Activated CD4-positive, alpha-beta T cell treated with anti-CD3 and anti-CD28 coated beads for 36 hours (primary cell): ENCODE results near the gene CPNE1. TPM values are rescaled to one million over a fixed set of nuclear protein-coding genes. Genes with fewer than 3 reads are reported as not detected.
A peak's percentile ranks its signal among the peaks of the same experiment; 100 is the strongest.

Experiments
- ATAC-seq: fragments of 200-7000 bp; cut with Tn5 transposase; one replicate; pipeline ENCODE4 v1.10.0; 2021; ENCODE audit warnings: mild to moderate bottlenecking, moderate library complexity
- CTCF ChIA-PET: fragments of 350-600 bp; sonication (Branson Sonifier 250); formaldehyde crosslinking; loops from one replicate; lab custom pipeline; 2021; ENCODE audit warnings: antibody characterized with exemption; lab: Charles Lee
- POLR2A ChIA-PET: fragments of 350-600 bp; sonication (Branson Sonifier 250); formaldehyde crosslinking; loops from one replicate; lab custom pipeline; 2021; ENCODE audit warnings: antibody characterized with exemption, inconsistent platforms; lab: Charles Lee
- DNase-seq: peaks from one replicate; pipeline ENCODE4 v3.0.0-alpha.2; 2020
- H3K27ac Mint-ChIP-seq: one replicate; pipeline ENCODE4 v1.8.0; 2021; ENCODE audit warnings: mixed read lengths
- H3K27me3 Mint-ChIP-seq: one replicate; pipeline ENCODE4 v1.8.0; 2021; ENCODE audit warnings: mixed read lengths
- H3K36me3 Mint-ChIP-seq: one replicate; pipeline ENCODE4 v1.8.0; 2021; ENCODE audit warnings: low read depth, mixed read lengths
- H3K4me1 Mint-ChIP-seq: one replicate; pipeline ENCODE4 v1.8.0; 2021; ENCODE audit warnings: mixed read lengths
- H3K4me3 Mint-ChIP-seq: one replicate; pipeline ENCODE4 v1.8.0; 2021; ENCODE audit warnings: mild to moderate bottlenecking, moderate library complexity, mixed read lengths
- H3K9me3 Mint-ChIP-seq: one replicate; pipeline ENCODE4 v1.8.0; 2021; ENCODE audit warnings: low read depth, mixed read lengths
- intact Hi-C, 2 experiments: fragments of 100-400 bp; cut with DNase I in 1 of 2; cut with micrococcal nuclease in 1 of 2; formaldehyde crosslinking; loops; one replicate each; pipeline versions ENCODE4 v1.14.2 to v1.15.1; 2022 to 2024; cut with DNase I, micrococcal nuclease
- total RNA-seq, 2 experiments: library from RNA; stranded (reverse); gene quantifications; one replicate each; pipeline ENCODE4 v1.2.3, GENCODE V29; 2021

Gene CPNE1
- total RNA-seq, 2 experiments from 2014 or later: 249 to 258 TPM

- CTCF ChIA-PET: interaction anchor here (0.6 kb wide), 1 partner anchor 157 kb away, joined by 3 read pairs; no protein-coding TSS in a partner anchor
- DNase-seq (no peak), ATAC-seq (no peak)
- Mint-ChIP-seq H3K27ac (no peak overlapping the region), H3K4me1 (peaks cover 9% of the 10 kb centered on the region), H3K36me3 (no peaks in the 10 kb centered on the region), H3K9me3 (no peaks in the 10 kb centered on the region), H3K4me3 (no peak overlapping the region), H3K27me3 (no peaks in the 10 kb centered on the region)
- POLR2A ChIA-PET: no interaction called here
- intact Hi-C loops: no loop called here
These were observed 53.8 kb downstream of the CPNE1 start for GRCh38 chr20:35610833-35611427.

- Mint-ChIP-seq H3K27ac (no peak overlapping the region), H3K4me3 (no peak overlapping the region), H3K9me3 (no peaks in the 10 kb centered on the region), H3K27me3 (peaks cover 7% of the 10 kb centered on the region), H3K36me3 (no peaks in the 10 kb centered on the region), H3K4me1 (no peaks in the 10 kb centered on the region)
- ATAC-seq (peak; percentile 15), DNase-seq (no peak)
- intact Hi-C loops: no loop called here
- CTCF ChIA-PET: interaction anchor here (0.6 to 0.7 kb wide), 2 partner anchors 78 to 1129 kb away, joined by 3 to 4 read pairs; no protein-coding TSS in a partner anchor
- POLR2A ChIA-PET: interaction anchor here (1.4 kb wide), 1 partner anchor 56 kb away, joined by 5 read pairs; no protein-coding TSS in a partner anchor
These were observed 57.5 kb downstream of the CPNE1 start for GRCh38 chr20:35607003-35607735.

GRCh38 chr20:35606127-35606526 is 58.6 kb downstream of the CPNE1 start:
- peaks cover 10% of the 10 kb centered on the region for H3K27me3 Mint-ChIP-seq
- no peaks in the 10 kb centered on the region for H3K9me3 Mint-ChIP-seq
- intact Hi-C loops: no loop called here
- ChIA-PET POLR2A (no interaction called here), CTCF (interaction anchor here (0.7 to 1.2 kb wide), 2 partner anchors 14 to 79 kb away, joined by 4 read pairs; no protein-coding TSS in a partner anchor)
- no peaks in the 10 kb centered on the region for H3K36me3 Mint-ChIP-seq
- no peak overlapping the region for H3K27ac Mint-ChIP-seq
- DNase-seq (no peak), ATAC-seq (no peak)
- peaks cover 4% of the 10 kb centered on the region for H3K4me1 Mint-ChIP-seq
- no peak overlapping the region for H3K4me3 Mint-ChIP-seq

GRCh38 chr20:35604449-35604747 is 60.3 kb downstream of the CPNE1 start:
- peaks cover 5% of the 10 kb centered on the region for H3K4me1 Mint-ChIP-seq
- CTCF ChIA-PET: interaction anchor here (1.0 to 1.6 kb wide), 5 partner anchors 11 to 140 kb away, joined by 4 to 6 read pairs (median 4); partner anchors contain the start of gene SPAG4
- H3K9me3 Mint-ChIP-seq: no peaks in the 10 kb centered on the region
- POLR2A ChIA-PET: interaction anchor here (0.9 kb wide), 1 partner anchor 350 kb away, joined by 8 read pairs; the partner anchor contains the start of gene SCAND1
- H3K27ac Mint-ChIP-seq: no peak overlapping the region
- H3K4me3 Mint-ChIP-seq: no peak overlapping the region
- DNase-seq: peak; percentile 38
- ATAC-seq: no peak
- H3K36me3 Mint-ChIP-seq: no peaks in the 10 kb centered on the region
- intact Hi-C loops: loop anchor here (5.0 kb wide), 3 partner anchors 58 to 142 kb away; partner anchors contain the start of genes CPNE1 (in 1 of the 2), NFS1 (in 1 of the 2), RBM12 (in 1 of the 2) and ROMO1 (in 1 of the 2)
- peaks cover 17% of the 10 kb centered on the region for H3K27me3 Mint-ChIP-seq

DNA sequence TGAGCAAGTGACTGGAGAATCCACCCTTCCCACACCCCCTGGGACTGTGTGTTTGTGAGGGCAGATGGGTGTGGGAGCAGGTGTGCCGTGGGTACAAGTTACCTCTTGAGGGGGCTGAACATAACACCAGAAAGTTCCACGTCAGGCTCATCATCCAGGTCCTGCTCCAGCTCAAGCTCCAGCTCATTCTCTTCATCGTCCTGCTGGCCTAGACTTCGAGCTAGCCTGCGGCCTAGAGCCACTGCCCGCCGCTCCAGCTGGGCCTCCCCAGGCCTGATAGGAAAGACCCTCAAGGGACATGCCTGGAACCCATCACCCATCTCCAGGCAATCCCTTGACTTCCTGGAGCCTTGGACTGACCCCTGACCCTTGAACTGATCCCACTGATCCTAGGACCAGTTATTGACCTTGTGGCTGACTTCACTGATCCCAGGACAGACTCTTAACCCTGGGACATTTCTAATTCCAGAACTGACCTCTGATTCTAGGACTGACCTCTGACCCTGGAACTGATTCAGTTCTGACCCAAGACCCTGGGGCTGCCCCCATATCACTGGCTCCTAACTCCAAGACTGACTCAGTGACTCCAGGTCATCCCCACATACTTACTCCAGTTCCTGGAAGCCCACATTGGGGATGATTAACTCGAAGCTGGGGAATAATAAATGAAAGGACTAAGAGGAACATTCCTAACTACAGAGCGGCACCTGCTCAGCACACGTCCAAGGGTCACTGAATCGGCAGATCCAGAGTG is 60.8 kb downstream of the CPNE1 start:
- intact Hi-C loops: loop anchor here (5.0 kb wide), 3 partner anchors 58 to 142 kb away; partner anchors contain the start of genes CPNE1 (in 1 of the 2), NFS1 (in 1 of the 2), RBM12 (in 1 of the 2) and ROMO1 (in 1 of the 2)
- Mint-ChIP-seq H3K4me3 (no peak overlapping the region), H3K27me3 (peaks cover 20% of the 10 kb centered on the region), H3K27ac (no peak overlapping the region), H3K9me3 (no peaks in the 10 kb centered on the region), H3K36me3 (no peaks in the 10 kb centered on the region), H3K4me1 (peaks cover 5% of the 10 kb centered on the region)
- ChIA-PET POLR2A (interaction anchor here (1.7 kb wide), 1 partner anchor 12 kb away, joined by 4 read pairs; the partner anchor contains the start of gene SPAG4), CTCF (interaction anchor here (1.0 to 1.8 kb wide), 4 partner anchors 12 to 139 kb away, joined by 4 read pairs; partner anchors contain the start of gene SPAG4)
- DNase-seq: no peak
- ATAC-seq: no peak

DNA sequence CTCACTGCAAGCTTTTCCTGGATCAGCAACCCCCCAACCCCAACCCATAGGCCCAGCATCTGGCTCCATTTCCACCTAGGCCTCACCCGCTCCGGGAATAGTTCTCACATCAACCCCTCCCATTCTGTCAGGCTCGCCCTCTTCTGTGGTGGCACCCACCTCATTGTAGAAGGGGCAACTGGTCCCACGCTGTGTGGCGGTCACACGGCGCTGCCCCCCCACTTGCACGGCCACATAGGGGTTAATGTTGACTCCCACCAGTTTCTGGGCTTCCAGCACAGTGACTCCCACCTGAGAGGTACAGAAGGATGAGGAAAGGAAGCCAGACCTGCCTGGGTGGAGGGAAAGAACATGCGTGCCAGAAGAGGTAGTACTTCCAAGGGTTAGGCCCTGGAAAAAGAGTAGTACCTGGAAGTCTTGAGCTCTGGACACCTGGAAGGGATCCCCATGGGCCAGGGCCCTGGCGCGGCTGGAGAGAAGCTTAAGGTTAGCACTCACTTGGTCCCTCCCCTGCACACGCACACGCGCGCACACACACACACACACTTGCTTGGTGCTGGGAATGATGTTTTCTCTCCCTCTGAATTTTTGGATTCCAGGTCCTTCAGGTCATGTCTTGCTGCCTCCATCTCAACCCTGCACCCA is 61.7 kb downstream of the CPNE1 start:
- no peak for ATAC-seq
- no peak overlapping the region for H3K4me3 Mint-ChIP-seq
- H3K9me3 Mint-ChIP-seq: no peaks in the 10 kb centered on the region
- intact Hi-C loops: loop anchor here (5.0 kb wide), 3 partner anchors 59 to 141 kb away; partner anchors contain the start of genes CPNE1 (in 1 of the 2), NFS1 (in 1 of the 2), RBM12 (in 1 of the 2) and ROMO1 (in 1 of the 2)
- H3K27me3 Mint-ChIP-seq: peaks cover 23% of the 10 kb centered on the region
- ChIA-PET POLR2A (interaction anchor here (1.7 kb wide), 1 partner anchor 13 kb away, joined by 4 read pairs; the partner anchor contains the start of gene SPAG4), CTCF (interaction anchor here (1.6 to 1.8 kb wide), 2 partner anchors 11 to 60 kb away, joined by 4 read pairs; no protein-coding TSS in a partner anchor)
- H3K4me1 Mint-ChIP-seq: peaks cover 5% of the 10 kb centered on the region
- H3K36me3 Mint-ChIP-seq: no peaks in the 10 kb centered on the region
- no peak for DNase-seq
- no peak overlapping the region for H3K27ac Mint-ChIP-seq

DNA sequence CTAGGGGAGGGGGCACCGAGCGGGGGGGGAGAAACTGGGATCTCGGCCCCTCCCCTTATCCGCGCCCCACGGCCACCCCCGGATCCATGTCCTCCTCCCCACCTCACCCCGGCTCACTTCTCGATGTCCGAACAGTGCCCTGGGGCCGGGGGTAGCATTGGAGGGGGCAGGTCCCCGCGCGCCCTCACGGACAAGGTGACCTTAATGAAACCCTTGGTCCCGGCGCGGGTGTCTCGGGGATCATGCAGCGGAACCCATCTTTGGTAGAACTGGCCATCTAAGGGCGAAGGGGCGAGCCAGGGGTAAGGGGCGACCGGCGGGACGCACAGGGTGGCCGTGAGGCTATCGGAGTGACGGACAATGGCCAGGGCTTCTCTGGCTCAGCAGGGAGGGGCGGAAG is 62.7 kb downstream of the CPNE1 start:
- POLR2A ChIA-PET: interaction anchor here (0.6 to 1.0 kb wide), 3 partner anchors 17 to 352 kb away, joined by 3 to 8 read pairs (median 4); partner anchors contain the start of gene SCAND1
- DNase-seq (no peak), ATAC-seq (no peak)
- no peaks in the 10 kb centered on the region for H3K9me3 Mint-ChIP-seq
- peaks cover 23% of the 10 kb centered on the region for H3K27me3 Mint-ChIP-seq
- intact Hi-C loops: loop anchor here (1.0 to 5.0 kb wide), 8 partner anchors 13 to 352 kb away; partner anchors contain the start of genes NFS1 (in 2 of the 2), ROMO1 (in 2 of the 2), CPNE1 (in 1 of the 2) and RBM12 (in 1 of the 2)
- no peak overlapping the region for H3K4me3 Mint-ChIP-seq
- peaks cover 5% of the 10 kb centered on the region for H3K4me1 Mint-ChIP-seq
- H3K27ac Mint-ChIP-seq: no peak overlapping the region
- CTCF ChIA-PET: interaction anchor here (0.6 to 1.8 kb wide), 9 partner anchors 8 to 292 kb away, joined by 3 to 7 read pairs (median 4); partner anchors contain the start of gene SPAG4
- no peaks in the 10 kb centered on the region for H3K36me3 Mint-ChIP-seq

DNA sequence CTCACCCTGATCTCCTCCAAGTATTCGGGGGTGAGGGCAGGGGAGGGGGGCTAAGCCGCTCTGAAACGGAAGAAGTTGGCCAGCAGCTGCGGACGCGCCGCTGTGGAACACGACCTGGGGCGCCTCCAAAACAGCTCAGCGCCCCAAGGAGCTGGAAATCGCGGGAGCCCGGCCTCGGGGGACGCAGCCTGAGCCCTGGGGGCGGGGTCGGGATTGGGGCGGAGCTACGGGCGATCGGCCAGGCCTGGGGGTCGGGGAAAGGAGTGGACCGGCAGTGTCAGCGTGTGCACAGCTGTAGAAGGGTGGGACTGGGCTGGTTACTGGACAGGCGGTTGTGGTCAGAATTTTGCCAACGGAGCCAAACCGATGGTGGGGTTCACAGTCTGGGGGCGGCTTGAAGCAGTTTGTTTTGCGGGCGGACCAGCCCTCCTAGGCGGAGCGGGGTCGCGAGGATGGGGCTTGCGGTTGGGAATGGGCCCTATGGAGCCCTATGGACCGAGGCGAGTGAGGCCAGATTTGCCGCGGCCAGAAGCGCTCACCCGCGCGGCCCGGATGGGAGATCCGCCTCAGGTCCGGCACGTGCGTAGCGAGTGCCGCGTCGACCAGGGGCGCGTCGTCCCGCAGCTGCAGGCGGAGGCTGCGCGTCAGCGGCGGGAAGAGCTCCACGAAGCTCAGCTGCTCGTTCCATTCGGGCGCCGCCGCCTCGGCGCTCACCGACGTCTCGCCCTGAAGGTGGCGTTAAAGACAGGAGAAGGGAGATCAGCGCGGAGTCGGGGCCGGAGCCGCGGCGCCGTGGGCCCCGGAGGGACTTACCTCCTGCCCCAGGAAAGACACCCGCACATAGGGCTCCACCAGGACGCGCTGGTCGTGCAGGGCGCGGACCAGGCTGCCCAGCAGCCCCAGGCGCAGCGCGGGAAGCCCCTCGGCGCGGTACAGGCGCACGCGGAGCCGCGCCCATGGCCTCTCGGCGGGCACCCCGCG is 63.4 kb downstream of the CPNE1 start:
- peak; percentile 94 for ATAC-seq
- Mint-ChIP-seq H3K9me3 (no peaks in the 10 kb centered on the region), H3K4me1 (peaks cover 5% of the 10 kb centered on the region), H3K4me3 (peak overlapping the region; percentile 58), H3K36me3 (no peaks in the 10 kb centered on the region), H3K27me3 (peaks cover 23% of the 10 kb centered on the region), H3K27ac (peak overlapping the region; percentile 49)
- POLR2A ChIA-PET: interaction anchor here (0.6 to 1.2 kb wide), 5 partner anchors 15 to 353 kb away, joined by 3 to 8 read pairs (median 4); partner anchors contain the start of genes SCAND1 and SPAG4
- CTCF ChIA-PET: interaction anchor here (0.6 to 1.5 kb wide), 18 partner anchors 8 to 293 kb away, joined by 3 to 7 read pairs (median 3); partner anchors contain the start of gene SPAG4
- DNase-seq: peak; percentile 91
- intact Hi-C loops: loop anchor here (1.0 to 5.0 kb wide), 8 partner anchors 14 to 353 kb away; partner anchors contain the start of genes NFS1 (in 2 of the 2), ROMO1 (in 2 of the 2), CPNE1 (in 1 of the 2) and RBM12 (in 1 of the 2)
